HEK293T (cell line): ENCODE results near the gene LRRC4C.

Experiments
- HDGF ChIP-seq: fragments of 450-650 bp; IDR thresholded peaks from 2 replicates; pipeline ENCODE4 v1.6.1; 2017; ENCODE audit warnings: antibody characterized with exemption, borderline replicate concordance
- LEF1 ChIP-seq: fragments of 450-650 bp; IDR thresholded peaks from 2 replicates; pipeline ENCODE4 v1.6.1; 2017; ENCODE audit warnings: mild to moderate bottlenecking, borderline replicate concordance
- SP1 ChIP-seq: fragments of 450-650 bp; IDR thresholded peaks from 2 replicates; pipeline ENCODE4 v1.6.1; 2017
- SUZ12 ChIP-seq: fragments of 450-650 bp; IDR thresholded peaks from 2 replicates; pipeline ENCODE4 v1.6.1; 2016; ENCODE audit warnings: mild to moderate bottlenecking

DNA sequence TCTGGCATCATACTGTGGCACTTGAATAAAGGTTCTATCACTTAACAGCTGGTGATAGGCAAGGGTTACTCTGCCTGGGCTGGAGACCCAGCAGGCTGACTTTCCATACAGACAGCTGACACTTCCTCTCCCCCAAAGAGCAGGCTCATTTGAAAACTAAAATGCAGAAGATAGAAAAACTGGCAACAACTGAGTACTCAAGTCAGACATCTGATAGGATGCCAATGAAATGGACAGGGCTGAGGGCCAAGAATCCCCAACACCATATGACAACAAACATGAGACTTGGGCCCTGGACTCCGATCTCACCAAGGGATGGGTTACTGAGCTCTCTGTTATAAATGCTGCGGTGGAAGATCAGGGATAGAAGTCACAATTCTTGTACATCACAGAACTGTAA is 237.2 kb downstream of the LRRC4C start:
- TF ChIP-seq HDGF (no peak), SUZ12 (no peak), LEF1 (no peak), SP1 (no peak)
